ENCODE data around the gene FBXL13.
"Not testable (repeated sequence)": the region's sequence is repeated elsewhere in the genome, so short reads cannot be mapped to it uniquely, and the experiment has no call there.

FBXL13 gene

DNA sequence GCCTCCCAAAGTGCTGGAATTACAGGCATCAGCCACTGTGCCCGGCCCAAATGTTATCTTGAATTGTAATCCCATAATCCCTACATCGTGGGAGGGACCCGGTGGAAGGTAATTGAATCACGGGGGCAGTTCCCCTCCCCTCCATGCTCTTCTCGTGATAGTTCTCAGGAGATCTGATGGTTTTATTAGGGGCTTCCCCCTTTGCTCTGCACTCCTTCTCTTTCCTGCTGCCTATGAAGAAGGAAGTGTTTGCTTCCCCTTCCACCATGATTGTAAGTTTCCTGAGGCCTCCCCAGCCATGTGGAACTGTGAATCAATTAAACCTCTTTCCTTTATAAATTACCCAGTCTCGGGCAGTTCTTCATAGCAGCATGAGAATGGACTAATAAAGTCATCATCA is 3.6 kb upstream of the FBXL13 start:
- DNase-seq: not testable (repeated sequence)

DNA sequence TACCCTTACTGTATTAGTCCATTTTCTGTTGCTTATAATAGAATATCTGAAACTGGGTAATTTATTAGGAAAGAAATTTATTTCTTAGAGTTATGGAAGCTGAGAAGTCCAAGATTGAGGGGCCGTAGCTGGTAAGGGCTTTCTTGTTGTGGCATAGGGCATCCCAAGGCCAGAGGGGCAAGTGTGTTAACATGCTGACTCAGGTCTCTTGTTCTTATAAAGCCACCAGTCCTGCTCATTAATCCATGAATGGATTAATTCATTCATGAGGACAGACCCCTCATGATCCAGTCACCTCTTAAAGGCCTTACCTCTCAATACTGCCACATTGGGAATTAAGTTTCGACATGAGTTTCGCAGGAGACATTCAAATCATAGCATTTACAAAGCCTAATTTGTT is 2.7 kb upstream of the FBXL13 start:
- no peak for DNase-seq

DNA sequence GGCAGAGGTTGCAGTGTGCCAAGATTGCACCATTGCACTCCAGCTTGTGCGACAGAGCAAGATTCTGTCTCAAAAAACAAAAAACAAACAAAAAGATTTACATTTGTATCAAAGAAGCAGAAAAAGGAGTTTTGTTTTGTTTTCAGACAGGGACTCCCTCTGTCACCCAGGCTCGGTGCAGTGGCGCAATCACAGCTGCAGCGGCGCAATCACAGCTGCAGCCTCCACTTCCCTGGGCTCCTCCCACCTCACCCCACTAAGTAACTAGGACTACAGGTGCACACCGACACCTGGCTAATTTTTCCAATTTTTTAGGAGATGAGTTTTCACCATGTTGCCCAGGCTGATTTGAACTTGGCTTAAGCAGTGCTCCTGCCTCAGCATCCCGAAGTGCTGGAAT is 2.2 kb upstream of the FBXL13 start:
- no peak for DNase-seq

DNA sequence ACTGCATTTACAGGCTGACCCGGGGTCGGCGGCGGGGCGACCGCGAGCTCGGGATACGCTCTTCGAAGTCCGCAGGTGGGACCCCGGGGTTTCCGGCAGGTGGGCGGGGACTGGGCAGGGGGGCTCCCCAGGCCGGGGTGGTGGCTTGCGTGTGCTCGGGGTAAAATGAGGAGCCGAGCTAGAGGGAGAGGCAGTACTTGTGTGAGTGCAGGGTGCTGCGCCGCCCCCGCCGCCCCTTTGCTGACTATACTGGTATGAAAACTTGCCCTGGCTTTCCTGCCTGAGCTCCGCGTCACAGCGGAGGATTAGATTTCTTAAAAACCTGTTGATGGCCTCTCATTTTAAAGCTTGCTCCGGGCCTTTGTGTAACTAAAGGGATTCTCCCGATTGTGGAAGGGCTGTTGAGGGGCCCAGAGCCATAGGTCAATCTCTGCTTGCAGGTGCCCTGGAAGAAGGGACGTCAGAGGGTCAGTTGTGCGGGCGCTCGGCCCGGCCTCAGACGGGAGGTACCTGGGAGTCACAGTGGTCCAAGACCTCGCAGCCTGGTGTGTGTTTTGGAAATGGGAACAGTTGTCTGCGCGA is 832 bp upstream of the FBXL13 start:
- peak; percentile 51 for DNase-seq

DNA sequence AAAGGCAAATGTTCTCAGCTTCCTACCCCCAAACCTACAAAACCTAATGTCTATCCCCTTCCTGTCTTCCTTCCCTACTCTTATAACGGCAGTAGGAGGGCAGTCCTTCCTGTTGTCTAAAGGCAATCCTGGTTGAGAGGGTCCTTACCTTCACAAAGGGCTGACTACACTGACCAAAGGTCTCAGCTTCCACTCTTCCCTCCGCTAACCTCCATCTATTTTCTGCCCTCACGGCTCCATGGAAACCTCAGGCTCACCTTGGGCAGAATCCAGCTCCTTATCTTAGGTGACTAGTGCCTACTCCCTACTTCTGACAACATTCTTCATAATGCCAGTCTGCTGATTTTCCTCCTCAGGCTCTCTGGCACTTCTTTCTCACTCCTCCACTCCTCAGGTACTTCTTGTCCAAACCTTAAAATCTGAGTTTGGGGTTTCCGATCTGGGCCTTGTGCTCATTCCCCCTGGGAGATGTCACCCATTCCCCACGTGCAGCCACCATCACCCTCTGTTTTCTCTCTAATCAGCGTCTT is 542 bp downstream of the FBXL13 start:
- no peak for DNase-seq

DNA sequence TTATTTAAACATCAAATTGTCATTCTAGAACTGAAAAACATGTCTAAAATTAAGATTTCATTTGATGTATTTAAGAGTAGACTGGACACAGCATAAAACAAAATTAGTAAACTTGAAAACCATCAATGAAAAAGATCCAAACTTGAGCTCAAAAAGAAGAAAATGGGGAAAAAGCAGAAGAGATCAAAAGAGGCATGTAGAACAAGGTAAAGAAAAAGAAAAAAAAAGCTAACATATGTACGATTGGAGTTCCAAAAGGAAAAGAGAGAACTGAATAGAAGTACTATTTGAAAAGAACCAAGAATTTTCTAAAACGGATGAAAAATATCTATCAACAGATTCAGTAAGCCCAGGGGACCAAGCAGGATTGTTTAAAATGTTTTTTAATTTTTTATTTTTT is 3.6 kb downstream of the FBXL13 start:
- DNase-seq: no peak

DNA sequence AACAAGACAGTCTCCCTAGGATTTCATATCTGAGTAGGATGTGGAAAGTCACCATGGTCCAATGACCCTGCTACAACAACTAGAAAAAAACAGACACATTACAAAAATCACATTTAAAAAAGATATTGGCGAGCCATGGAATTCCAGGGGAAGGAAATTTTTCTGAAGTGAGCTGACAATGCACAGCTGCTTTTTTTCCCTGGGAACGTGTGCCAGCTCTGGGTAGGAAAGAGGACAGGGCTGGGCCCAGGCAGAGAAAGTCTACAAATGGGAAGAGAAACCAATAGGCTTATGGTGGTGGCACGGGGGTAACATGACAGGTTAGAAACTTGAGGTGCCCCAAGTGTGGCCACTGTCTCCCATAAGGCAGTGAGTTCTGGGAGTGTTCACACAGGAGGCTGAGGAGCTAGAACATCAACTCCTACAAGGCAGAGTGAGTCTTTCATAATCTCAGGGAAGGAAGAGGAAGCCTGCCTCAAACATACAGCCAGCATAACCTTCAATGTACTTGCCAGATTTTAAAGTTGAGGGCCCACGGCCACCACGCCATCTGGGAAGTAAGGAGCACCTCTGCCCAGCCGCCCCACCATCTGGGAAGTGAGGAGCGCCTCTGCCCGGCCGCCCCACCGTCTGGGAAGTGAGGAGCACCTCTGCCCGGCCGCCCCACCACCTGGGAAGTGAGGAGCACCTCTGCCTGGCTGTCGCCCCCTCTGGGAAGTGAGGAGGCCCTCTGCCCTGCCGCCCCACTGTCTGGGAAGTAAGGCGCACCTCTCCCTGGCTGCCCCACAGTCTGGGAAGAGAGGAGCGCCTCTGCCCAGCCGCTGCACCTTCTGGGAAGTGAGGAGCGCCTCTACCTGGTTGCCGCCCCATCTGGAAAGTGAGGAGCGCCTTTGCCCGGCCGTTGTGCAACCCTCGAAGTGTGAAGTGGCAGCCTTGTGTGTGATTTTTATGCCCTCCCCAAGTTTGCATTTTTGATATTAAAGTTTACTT is 5.9 kb downstream of the FBXL13 start:
- no peak for DNase-seq

DNA sequence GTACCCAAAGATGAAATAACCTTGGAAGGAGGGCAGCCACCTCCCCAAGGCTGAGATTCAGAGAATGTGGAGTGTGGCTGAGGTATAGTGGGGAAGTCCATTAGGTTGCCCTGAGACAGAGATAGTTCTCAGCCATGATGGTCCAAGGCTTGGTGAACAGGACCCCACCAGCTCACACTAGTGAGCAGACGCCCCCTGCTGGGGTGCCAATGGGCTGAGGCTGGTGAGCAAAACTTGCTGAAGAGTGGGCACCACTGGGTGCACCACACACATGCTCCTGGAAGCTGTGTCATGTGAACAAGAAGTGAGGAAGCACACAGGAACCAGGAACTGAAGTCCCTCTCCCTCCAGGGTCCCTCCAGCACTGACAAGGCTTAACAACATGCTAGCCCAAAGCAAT is 8.9 kb downstream of the FBXL13 start:
- no peak for DNase-seq

DNA sequence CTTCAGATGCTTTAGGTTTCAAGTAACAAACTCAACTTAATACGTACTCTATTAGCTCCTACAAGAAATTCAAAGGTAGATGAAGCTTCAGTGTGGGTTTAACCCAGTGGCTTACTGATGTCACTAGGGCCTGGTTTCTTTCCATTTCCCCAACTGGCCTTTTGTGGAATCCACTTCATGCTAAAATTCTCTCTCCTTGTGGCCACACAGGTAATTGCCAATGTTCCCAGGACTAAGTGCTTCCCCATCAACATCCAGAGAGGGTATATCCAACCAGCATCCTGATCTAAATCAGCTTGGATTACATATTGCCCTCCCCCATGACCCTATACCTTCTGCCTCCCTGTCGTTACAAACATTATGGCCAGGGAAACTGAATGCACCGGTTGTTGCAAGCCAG is 10.7 kb downstream of the FBXL13 start:
- DNase-seq: no peak

DNA sequence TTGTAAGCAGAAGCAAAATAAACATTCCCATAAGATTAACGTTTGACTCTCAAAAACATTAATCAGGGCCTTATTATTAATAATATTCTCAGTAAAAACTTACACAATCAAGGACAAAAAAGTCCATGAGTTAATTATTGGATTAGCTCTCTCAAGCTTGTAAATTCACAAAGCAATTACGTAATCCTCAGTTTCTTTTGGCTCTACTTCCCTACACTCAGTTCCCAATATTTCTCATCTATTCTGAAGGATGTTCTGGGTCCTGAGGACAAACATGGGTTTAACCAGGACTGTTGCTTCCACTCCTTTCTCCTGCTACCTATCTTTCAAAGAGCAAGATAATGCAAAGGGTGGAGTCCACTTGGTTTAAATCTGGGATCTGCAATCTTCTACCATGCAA is 15.1 kb downstream of the FBXL13 start:
- no peak for DNase-seq

DNA sequence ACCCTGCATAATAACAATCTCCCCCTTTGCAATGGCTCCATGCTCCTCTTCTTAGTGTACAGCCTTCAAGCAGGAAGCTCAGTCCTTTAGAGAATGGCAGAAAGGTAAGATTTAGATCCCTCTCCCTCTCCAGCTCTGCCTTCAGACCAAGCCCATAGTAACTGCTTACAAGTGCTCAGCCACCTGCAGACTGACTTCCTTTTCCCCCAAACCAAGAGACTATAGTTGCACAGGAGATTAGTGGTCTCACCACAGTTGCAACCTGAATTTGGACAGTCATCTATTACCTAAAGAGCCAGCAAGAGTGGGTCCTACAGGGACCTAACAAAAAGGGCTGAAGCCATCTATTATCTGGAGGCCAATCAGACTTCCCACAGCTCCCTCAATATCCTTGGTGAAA is 16.5 kb downstream of the FBXL13 start:
- no peak for DNase-seq

DNA sequence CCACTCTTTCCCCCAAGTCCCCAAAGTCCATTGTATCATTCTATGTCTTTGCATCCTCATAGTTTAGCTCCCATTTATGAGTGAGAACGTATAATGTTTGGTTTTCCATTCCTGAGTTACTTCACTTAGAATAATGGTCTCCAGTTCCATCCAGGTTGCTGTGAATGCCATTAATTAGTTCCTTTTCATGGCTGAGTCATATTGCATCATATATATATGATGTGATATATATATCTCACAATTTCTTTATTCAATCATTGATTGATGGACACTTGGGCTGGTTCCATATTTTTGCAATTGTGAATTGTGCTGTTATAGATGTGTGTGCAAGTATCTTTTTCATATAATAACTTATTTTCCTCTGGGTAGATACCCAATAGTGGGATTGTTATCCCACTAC is 18.6 kb downstream of the FBXL13 start:
- not testable (repeated sequence) for DNase-seq

DNA sequence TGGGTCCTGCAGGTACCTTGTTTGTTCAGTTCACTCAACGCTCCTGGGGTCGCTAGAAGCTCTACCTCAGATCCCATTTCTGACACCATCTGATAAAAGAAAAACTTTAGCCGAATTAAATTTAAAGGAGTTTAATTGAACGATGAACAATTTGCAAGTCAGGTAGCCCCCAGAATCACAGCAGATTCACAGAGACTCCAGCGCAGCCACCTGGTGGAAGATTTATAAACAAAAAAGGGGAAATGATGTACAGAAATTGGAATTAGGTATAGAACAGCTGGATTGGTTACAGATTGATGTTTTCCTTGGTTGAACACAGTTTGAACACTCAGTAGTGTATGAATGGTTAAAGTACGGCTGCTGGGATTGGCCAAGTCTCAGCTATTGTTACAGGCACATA is 23.1 kb downstream of the FBXL13 start:
- no peak for DNase-seq

DNA sequence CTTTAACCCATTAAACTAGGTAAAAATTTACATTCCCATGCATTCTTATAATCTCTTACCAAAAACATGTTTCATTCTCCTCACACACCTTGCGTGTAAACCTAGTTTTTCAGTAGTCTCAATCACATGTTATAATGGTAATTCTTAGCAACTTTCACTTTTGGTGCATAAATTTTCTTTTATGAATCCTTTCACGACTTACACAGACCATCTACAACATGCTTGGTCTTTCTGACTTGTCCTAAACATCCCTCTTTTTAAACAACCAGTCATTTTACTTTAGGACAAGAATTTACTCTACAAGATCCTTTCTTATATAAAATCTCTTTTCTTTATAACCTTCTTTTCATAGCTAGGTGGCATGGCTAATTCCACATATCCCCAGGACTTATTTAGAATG is 25.8 kb downstream of the FBXL13 start:
- DNase-seq: no peak

DNA sequence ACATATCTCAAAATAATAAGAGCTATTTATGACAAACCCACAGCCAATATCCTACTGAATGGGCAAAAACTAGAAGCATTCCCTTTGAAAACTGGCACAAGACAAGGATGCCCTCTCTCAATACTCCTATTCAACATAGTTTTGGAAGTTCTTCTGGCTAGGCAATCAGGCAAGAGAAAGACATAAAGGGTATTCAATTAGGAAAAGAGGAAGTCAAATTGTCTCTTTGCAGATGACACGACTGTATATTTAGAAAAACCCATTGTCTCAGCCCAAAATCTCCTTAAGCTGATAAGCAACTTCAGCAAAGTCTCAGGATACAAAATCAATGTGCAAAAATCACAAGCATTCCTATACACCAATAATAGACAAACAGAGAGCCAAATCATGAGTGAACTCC is 32.8 kb downstream of the FBXL13 start:
- DNase-seq: not testable (repeated sequence)

DNA sequence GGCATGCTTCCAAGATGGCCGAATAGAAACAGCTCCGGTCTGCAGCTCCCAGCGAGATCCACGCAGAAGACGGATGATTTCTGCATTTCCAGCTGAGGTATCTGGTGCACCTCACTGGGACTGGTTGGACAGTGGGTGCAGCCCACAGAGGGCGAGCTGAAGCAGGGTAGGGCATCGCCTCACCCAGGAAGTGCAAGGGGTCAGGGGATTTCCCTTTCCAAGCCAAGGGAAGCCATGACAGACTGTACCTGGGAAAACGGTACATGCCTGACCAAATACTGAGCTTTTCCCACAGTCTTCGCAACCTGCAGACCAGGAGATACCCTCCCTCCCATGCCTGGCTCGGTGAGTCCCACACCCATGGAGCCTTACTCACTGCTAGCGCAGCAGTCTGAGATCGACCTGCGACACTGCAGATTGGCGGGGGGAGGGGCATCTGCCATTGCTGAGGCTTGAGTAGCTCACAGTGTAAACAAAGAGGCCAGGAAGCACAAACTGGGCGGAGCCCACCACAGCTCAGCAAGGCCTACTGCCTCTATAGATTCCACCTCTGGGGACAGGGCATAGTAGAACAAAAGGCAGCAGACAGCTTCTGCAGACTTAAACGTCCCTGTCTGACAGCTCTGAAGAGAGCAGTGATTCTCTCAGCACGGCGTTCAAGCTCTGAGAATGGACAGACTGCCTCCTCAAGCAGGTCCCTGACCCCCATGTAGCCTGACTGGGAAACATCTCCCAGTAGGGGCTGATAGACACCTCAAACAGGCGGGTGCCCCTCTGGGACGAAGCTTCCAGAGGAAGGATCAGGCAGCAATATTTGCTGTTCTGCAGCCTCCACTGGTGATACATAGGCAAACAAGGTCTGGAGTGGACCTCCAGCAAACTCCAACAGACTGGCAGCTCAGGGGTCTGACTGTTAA is 36.5 kb downstream of the FBXL13 start:
- not testable (repeated sequence) for DNase-seq

DNA sequence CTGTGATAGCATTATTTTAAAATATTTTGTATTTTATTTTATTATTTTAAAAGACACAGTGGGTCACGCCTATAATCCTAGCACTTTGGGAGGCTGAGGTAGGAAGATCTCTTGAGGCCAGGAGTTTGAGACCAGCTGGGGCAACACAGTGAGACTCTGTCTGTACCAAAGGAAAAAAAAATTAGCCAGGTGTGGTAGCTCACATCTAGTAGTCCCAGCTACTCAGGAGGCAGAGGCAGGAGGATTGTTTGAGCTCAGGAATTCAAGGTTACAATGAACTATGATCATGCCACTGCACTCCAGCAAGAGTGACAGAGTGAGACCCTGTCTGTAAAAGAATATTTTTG is 37.1 kb downstream of the FBXL13 start:
- no peak for DNase-seq

DNA sequence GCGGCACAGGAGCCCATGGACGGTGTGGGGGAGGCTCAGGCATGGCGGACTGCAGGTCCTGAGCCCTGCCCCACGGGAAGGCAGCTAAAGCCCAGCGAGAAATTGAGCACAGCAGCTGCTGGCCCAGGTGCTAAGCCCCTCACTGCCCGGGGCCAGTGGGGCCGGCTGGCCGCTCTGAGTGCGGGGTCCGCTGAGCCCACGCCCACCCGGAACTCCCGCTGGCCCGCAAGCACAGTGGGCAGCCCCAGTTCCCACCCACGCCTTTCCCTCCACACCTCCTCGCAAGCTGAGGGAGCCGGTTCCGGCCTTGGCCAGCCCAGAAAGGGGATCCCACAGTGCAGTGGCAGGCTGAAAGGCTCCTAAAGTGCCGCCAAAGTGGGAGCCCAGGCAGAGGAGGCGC is 40.3 kb downstream of the FBXL13 start:
- DNase-seq: not testable (repeated sequence)

DNA sequence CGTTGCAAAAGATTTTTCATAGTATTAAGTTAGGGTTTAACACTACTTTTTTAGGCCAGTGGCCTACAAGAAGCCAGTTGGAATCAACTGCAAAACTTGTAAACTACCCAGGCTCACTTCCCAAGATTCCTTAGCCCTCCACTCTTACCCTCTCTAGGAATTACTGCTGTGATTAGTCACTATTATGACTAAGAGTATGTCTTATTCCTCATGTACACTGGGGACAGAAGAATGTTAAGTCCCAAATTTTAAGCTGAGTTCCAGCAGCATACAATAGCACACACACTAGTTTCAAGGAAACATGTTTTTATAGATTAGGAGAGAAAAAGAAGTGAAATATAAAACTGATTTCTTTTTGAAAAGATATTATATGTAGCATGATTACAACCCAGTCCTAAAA is 42.8 kb downstream of the FBXL13 start:
- no peak for DNase-seq

DNA sequence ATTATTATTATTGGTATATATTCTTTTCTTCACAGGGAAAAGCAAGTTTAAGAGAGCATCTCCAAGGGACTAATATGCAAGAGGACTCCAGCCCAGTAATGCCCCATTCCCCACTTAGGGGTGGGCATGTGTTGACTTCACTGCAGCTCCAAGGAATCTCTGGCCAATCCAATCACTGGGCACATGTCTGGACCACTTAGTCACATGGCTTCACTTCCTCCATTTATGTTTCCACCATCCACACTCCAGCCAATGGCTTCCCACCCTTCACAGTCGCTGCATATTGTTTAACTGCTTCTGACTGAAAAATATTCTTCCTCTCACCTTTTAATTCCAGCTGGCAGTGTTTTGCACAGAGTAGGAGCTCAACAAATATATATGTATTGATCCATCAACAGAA is 43.6 kb downstream of the FBXL13 start:
- DNase-seq: no peak

DNA sequence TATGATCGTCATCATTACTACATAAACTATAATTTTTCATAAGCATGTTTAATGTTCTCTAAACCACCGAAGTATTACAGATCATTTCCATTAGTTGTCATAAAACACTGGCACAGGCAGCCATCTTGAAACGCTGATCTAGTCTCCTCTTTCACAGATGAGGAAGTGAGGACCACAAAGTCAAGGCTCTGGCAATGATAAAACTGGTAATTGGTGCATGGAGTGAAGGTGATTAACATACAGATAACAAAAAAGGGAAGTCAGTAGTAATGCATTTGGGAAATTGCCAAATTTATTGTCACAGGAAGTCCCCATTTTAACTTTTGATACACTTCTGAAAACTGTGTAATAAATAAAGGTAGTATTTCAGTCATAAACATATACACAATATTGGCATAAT is 49.3 kb downstream of the FBXL13 start:
- DNase-seq: no peak

DNA sequence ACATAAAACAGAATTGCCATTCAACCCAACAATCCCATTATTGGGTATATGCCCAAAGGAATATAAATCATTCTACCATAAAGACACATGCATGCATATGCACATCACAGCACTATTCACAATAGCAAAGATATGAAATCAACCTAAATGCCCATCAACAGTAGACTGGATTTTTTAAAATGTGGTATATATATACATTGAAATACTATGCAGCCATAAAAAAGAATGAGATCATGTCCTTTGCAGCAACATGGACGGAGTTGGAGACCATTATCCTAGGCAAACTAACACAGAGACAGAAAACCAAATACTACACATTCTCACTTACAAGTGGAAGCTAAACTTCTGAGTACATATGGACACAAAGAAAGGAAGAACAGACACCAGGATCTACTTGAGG is 51.0 kb downstream of the FBXL13 start:
- DNase-seq: not testable (repeated sequence)

DNA sequence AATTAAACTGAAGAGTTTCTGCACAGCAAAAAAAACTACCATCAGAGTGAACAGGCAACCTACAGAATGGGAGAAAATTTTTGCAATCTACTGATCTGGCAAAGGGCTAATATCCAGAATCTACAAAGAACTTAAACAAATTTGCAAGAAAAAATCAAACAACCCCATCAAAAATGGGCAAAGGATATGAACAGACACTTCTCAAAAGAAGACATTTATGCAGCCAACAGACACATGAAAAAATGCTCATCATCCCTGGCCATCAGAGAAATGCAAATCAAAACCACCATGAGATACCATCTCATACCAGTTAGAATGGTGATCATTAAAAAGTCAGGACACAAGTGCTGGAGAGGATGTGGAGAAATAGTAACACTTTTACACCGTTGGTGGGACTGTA is 53.1 kb downstream of the FBXL13 start:
- not testable (repeated sequence) for DNase-seq

Measured in midbrain (tissue), 1 donor.